Peyer's patch (tissue), 4 donors: ENCODE measurements around the gene EZH1. TPM values are rescaled to one million over a fixed set of nuclear protein-coding genes. Genes with fewer than 3 reads are reported as not detected.

Source experiments
- DNase-seq, 3 donors: peaks; one replicate each; pipeline ENCODE4 v3.0.0-alpha.2; 2017 to 2019
- H3K27ac ChIP-seq, 4 donors: fragments of 200-600 bp; sonication (generic); one replicate each; pipeline ENCODE4 v1.5.1; 2016 to 2019
- H3K27me3 ChIP-seq, 2 donors: fragments of 200-600 bp; sonication (generic); one replicate each; pipeline ENCODE4 v1.5.1; 2019
- H3K36me3 ChIP-seq, 3 donors: fragments of 200-600 bp; sonication (generic); one replicate each; pipeline ENCODE4 v1.5.1; 2016 to 2019
- H3K4me1 ChIP-seq, 4 donors: fragments of 200-600 bp; sonication (generic); one replicate each; pipeline ENCODE4 v1.5.1; 2016 to 2019
- H3K4me3 ChIP-seq, 4 donors: fragments of 200-600 bp; sonication (generic); 1 replicate in 3 of 4; 2 replicates in 1 of 4; pipeline ENCODE4 v1.5.1; 2016 to 2019; ENCODE audit warnings: mild to moderate bottlenecking in 1 of 4
- H3K9me3 ChIP-seq, 4 donors: fragments of 200-600 bp; sonication (generic); one replicate each; pipeline ENCODE4 v1.5.1; 2016 to 2019; ENCODE audit warnings: mild to moderate bottlenecking in 1 of 4
- CTCF ChIP-seq, 6 experiments: fragments of 450-650 bp in 4 of 6; fragments of 200-600 bp in 2 of 6; sonication (generic) in 1 of 6; IDR thresholded peaks; one replicate each; pipeline ENCODE4 v1.5.1; 2017 to 2019; ENCODE audit warnings: antibody characterized with exemption in 6 of 6, mild to moderate bottlenecking in 3 of 6, moderate library complexity in 1 of 6
- POLR2A ChIP-seq, 2 donors: fragments of 450-650 bp; IDR thresholded peaks; one replicate each; pipeline ENCODE4 v1.5.1; 2017; ENCODE audit warnings: antibody characterized with exemption in 2 of 2, mild to moderate bottlenecking in 2 of 2, moderate library complexity in 2 of 2
- total RNA-seq, 4 donors: library from RNA; depleted of rRNA; stranded (reverse); fragments of >200 nt; gene quantifications; one replicate each; pipeline ENCODE4 v1.1.0, GENCODE V29; 2016

The EZH1 gene
- total RNA-seq, 4 donors from 2014 or later: 33.5 to 120 (median 64.4) TPM

- H3K9me3 ChIP-seq: no peaks in the 10 kb centered on the region
- peaks cover 0 to 67% (median 39%) of the 10 kb centered on the region in 4 donors for H3K4me1 ChIP-seq
- H3K27ac ChIP-seq: peak overlapping the region; percentile 54 to 96 (median 90)
- peak overlapping the region; percentile 69 to 85 (median 75) for H3K4me3 ChIP-seq
- DNase-seq: no peak
- H3K36me3 ChIP-seq: peaks cover 0 to 31% (median 0%) of the 10 kb centered on the region in 3 donors
- H3K27me3 ChIP-seq: no peaks in the 10 kb centered on the region
- TF ChIP-seq CTCF (IDR thresholded peaks at IDR 0.05): no peak
- TF ChIP-seq POLR2A (IDR thresholded peaks at IDR 0.05): no peak
These were observed 69.4 kb downstream of the EZH1 start for GRCh38 chr17:42675348-42675964.

GRCh38 chr17:42674755-42675347, 70.0 kb downstream of the EZH1 start:
- peak overlapping the region; percentile 8 to 96 (median 90) for H3K27ac ChIP-seq
- no peaks in the 10 kb centered on the region for H3K9me3 ChIP-seq
- no peak for DNase-seq
- H3K27me3 ChIP-seq: no peaks in the 10 kb centered on the region
- peak overlapping the region; percentile 69 to 85 (median 75) for H3K4me3 ChIP-seq
- H3K36me3 ChIP-seq: peaks cover 0 to 34% (median 0%) of the 10 kb centered on the region in 3 donors
- no peak for TF ChIP-seq CTCF (IDR thresholded peaks at IDR 0.05)
- TF ChIP-seq POLR2A (IDR thresholded peaks at IDR 0.05): no peak
- peaks cover 0 to 65% (median 36%) of the 10 kb centered on the region in 4 donors for H3K4me1 ChIP-seq

GRCh38 chr17:42673885-42674754, 70.7 kb downstream of the EZH1 start:
- peaks cover 0 to 34% (median 0%) of the 10 kb centered on the region in 3 donors for H3K36me3 ChIP-seq
- DNase-seq: peak in 1 of 3 donors; percentile 66
- H3K27me3 ChIP-seq: no peaks in the 10 kb centered on the region
- peak overlapping the region in 3 of 4 donors; percentile 86 to 96 (median 93) for H3K27ac ChIP-seq
- H3K4me1 ChIP-seq: peaks cover 0 to 58% (median 30%) of the 10 kb centered on the region in 4 donors
- no peaks in the 10 kb centered on the region for H3K9me3 ChIP-seq
- peak overlapping the region in 3 of 4 donors; percentile 15 to 85 (median 81) for H3K4me3 ChIP-seq
- TF ChIP-seq CTCF (IDR thresholded peaks at IDR 0.05): peak in 3 of 6 experiments; percentile 11 to 54 (median 38)
- no peak for TF ChIP-seq POLR2A (IDR thresholded peaks at IDR 0.05)

GRCh38 chr17:42673266-42673884, 71.5 kb downstream of the EZH1 start:
- Histone ChIP-seq H3K4me1 (peaks cover 0 to 56% (median 25%) of the 10 kb centered on the region in 4 donors), H3K9me3 (no peaks in the 10 kb centered on the region), H3K36me3 (peaks cover 0 to 34% (median 0%) of the 10 kb centered on the region in 3 donors), H3K4me3 (peak overlapping the region in 3 of 4 donors; percentile 15 to 85 (median 81)), H3K27ac (peak overlapping the region in 3 of 4 donors; percentile 86 to 96 (median 93)), H3K27me3 (no peaks in the 10 kb centered on the region)
- no peak for DNase-seq
- no peak for TF ChIP-seq CTCF (IDR thresholded peaks at IDR 0.05)
- no peak for TF ChIP-seq POLR2A (IDR thresholded peaks at IDR 0.05)

GRCh38 chr17:42672038-42672437, 72.8 kb downstream of the EZH1 start:
- DNase-seq: no peak
- no peaks in the 10 kb centered on the region for H3K27me3 ChIP-seq
- no peak overlapping the region for H3K27ac ChIP-seq
- H3K36me3 ChIP-seq: peaks cover 0 to 34% (median 0%) of the 10 kb centered on the region in 3 donors
- H3K4me3 ChIP-seq: no peak overlapping the region
- no peak for TF ChIP-seq POLR2A (IDR thresholded peaks at IDR 0.05)
- TF ChIP-seq CTCF (IDR thresholded peaks at IDR 0.05): no peak
- H3K9me3 ChIP-seq: no peaks in the 10 kb centered on the region
- H3K4me1 ChIP-seq: peaks cover 0 to 62% (median 19%) of the 10 kb centered on the region in 4 donors
